T-cell (primary cell): Measurements from ENCODE around the gene EPAS1. TPM values are rescaled to one million over a fixed set of nuclear protein-coding genes. Genes with fewer than 3 reads are reported as not detected.

Experiments
- ATAC-seq, 4 experiments: fragments of 200-7000 bp in 3 of 4; fragments of 150-1000 bp in 1 of 4; cut with Tn5 transposase; replicated peaks in 1 of 4; 1 replicate in 3 of 4; 2 replicates in 1 of 4; pipeline ENCODE4 v1.10.0; 2021; ENCODE audit warnings: moderate library complexity in 3 of 4, mild to moderate bottlenecking in 2 of 4, moderate number of reproducible peaks in 1 of 4
- CTCF ChIA-PET, 2 donors: fragments of 300-600 bp; sonication (Branson Sonifier 250); formaldehyde crosslinking; loops; one replicate each; lab custom pipeline; 2022; ENCODE audit warnings: antibody characterized with exemption in 2 of 2; lab: Charles Lee
- POLR2A ChIA-PET, 2 donors: fragments of 300-600 bp; sonication (Branson Sonifier 250); formaldehyde crosslinking; loops; one replicate each; lab custom pipeline; 2022; ENCODE audit warnings: antibody characterized with exemption in 2 of 2; lab: Charles Lee
- DNase-seq, 35 experiments: peaks; one replicate each; pipeline versions ENCODE4 v3.0.0 to v3.0.0-alpha.2; 2013 to 2023
- H3K27ac ChIP-seq: one replicate; pipeline ENCODE4 v1.5.1; 2013; ENCODE audit warnings: low read length
- H3K27me3 ChIP-seq, 2 experiments: replicated peaks in 1 of 2; 1 replicate in 1 of 2; 2 replicates in 1 of 2; pipeline versions ENCODE4 v1.6.1 to v1.7.0; 2013; ENCODE audit warnings: low read length in 1 of 2, mixed read lengths in 1 of 2; ENCODE audit not compliant: control insufficient read depth in 2 of 2, insufficient read depth in 2 of 2; ENCODE audit errors: extremely low read depth in 1 of 2
- H3K36me3 ChIP-seq, 2 donors: 1 replicate in 1 of 2; 2 replicates in 1 of 2; pipeline versions ENCODE4 v1.6.1 to v1.7.0; 2013; ENCODE audit warnings: low read length in 1 of 2; ENCODE audit not compliant: control insufficient read depth in 2 of 2, insufficient read depth in 1 of 2; ENCODE audit errors: extremely low read depth in 1 of 2
- H3K4me1 ChIP-seq, 2 experiments: 1 replicate in 1 of 2; 2 replicates in 1 of 2; pipeline versions ENCODE4 v1.6.1 to v1.7.0; 2013; ENCODE audit warnings: low read length in 2 of 2, mixed read lengths in 1 of 2; ENCODE audit not compliant: insufficient read depth in 2 of 2, control insufficient read depth in 1 of 2; ENCODE audit errors: extremely low read depth in 1 of 2
- H3K4me3 ChIP-seq, 2 donors: 1 replicate in 1 of 2; 2 replicates in 1 of 2; pipeline versions ENCODE4 v1.5.1 to v1.7.0; 2013; ENCODE audit warnings: mild to moderate bottlenecking in 2 of 2, low read length in 1 of 2, moderate library complexity in 1 of 2; ENCODE audit not compliant: control insufficient read depth in 1 of 2; ENCODE audit errors: extremely low read depth in 1 of 2
- H3K9me3 ChIP-seq: 2 replicates; pipeline ENCODE4 v1.7.0; 2013
- H3K27ac Mint-ChIP-seq, 2 donors: one replicate each; pipeline ENCODE4 v1.8.0; 2020 to 2021; ENCODE audit warnings: mild to moderate bottlenecking in 2 of 2, mixed read lengths in 2 of 2
- H3K27me3 Mint-ChIP-seq, 2 donors: one replicate each; pipeline ENCODE4 v1.8.0; 2021 to 2022; ENCODE audit warnings: mixed read lengths in 2 of 2
- H3K36me3 Mint-ChIP-seq: one replicate; pipeline ENCODE4 v1.8.0; 2021; ENCODE audit warnings: mixed read lengths
- H3K4me1 Mint-ChIP-seq, 3 donors: one replicate each; pipeline ENCODE4 v1.8.0; 2020 to 2022; ENCODE audit warnings: mixed read lengths in 3 of 3, mild to moderate bottlenecking in 1 of 3
- H3K4me3 Mint-ChIP-seq, 3 donors: one replicate each; pipeline ENCODE4 v1.8.0; 2020 to 2022; ENCODE audit warnings: mild to moderate bottlenecking in 3 of 3, mixed read lengths in 3 of 3, moderate library complexity in 3 of 3
- H3K9me3 Mint-ChIP-seq, 3 donors: one replicate each; pipeline ENCODE4 v1.8.0; 2020 to 2022; ENCODE audit warnings: mixed read lengths in 3 of 3
- WGBS: methylation state at CpG from one replicate; pipeline ENCODE4 v1.1.5; 2013; ENCODE audit warnings: missing lambda C conversion rate; ENCODE audit not compliant: insufficient coverage; 5-methylcytosine and 5-hydroxymethylcytosine counted together
- total RNA-seq, 35 experiments: library from RNA in 6 of 35; stranded (reverse) in 6 of 35; fragments of 120-200 nt in 1 of 35; gene quantifications; one replicate each; pipeline versions ENCODE4 v1.2.1 to v1.2.4 and lab custom pipeline; 2013 to 2026

The EPAS1 gene
- total RNA-seq, 5 donors from 2014 or later (not counting 1 experiment from before 2014, with no cell fraction given), result 1.0 to 4.0 (median 3.0) TPM

GRCh38 chr2:46327627-46328026 lies 30.4 kb downstream of the EPAS1 start:
- Histone ChIP-seq H3K36me3 (no peaks in the 10 kb centered on the region), H3K9me3 (no peaks in the 10 kb centered on the region), H3K27ac (no peak overlapping the region), H3K4me1 (no peaks in the 10 kb centered on the region), H3K27me3 (peaks cover 0 to 4% of the 10 kb centered on the region in 2 experiments), H3K4me3 (no peak overlapping the region)
- Mint-ChIP-seq H3K4me1 (peaks cover 3 to 14% (median 6%) of the 10 kb centered on the region in 3 donors), H3K27me3 (peaks cover 3 to 6% of the 10 kb centered on the region in 2 donors), H3K27ac (no peak overlapping the region), H3K4me3 (no peak overlapping the region), H3K36me3 (no peaks in the 10 kb centered on the region), H3K9me3 (no peaks in the 10 kb centered on the region)
- ChIA-PET POLR2A (interaction anchor here (0.6 to 1.0 kb wide), 2 partner anchors 97 to 125 kb away, joined by 3 read pairs; no protein-coding TSS in a partner anchor), CTCF (interaction anchor here (0.6 to 1.6 kb wide), 2 partner anchors 36 to 337 kb away, joined by 4 to 5 read pairs; no protein-coding TSS in a partner anchor)
- ATAC-seq, result no peak
- peak in 1 of 35 experiments; percentile 7 for DNase-seq
- WGBS, result 90% methylated on average over 2 of the region's 4 CpGs

GRCh38 chr2:46328291-46328690 lies 31.1 kb downstream of the EPAS1 start:
- Histone ChIP-seq H3K4me3 (no peak overlapping the region), H3K9me3 (no peaks in the 10 kb centered on the region), H3K4me1 (no peaks in the 10 kb centered on the region), H3K27me3 (peaks cover 0 to 8% of the 10 kb centered on the region in 2 experiments), H3K27ac (no peak overlapping the region), H3K36me3 (no peaks in the 10 kb centered on the region)
- Mint-ChIP-seq H3K4me3 (no peak overlapping the region), H3K36me3 (no peaks in the 10 kb centered on the region), H3K27ac (no peak overlapping the region), H3K27me3 (peaks cover 3 to 8% of the 10 kb centered on the region in 2 donors), H3K9me3 (no peaks in the 10 kb centered on the region), H3K4me1 (peaks cover 5 to 14% (median 6%) of the 10 kb centered on the region in 3 donors)
- no CpG with 5 or more reads among the region's 1 CpG for WGBS
- ATAC-seq (no peak), DNase-seq (no peak)
- CTCF ChIA-PET, result interaction anchor here in 1 of 2 donors (1.6 kb wide), 1 partner anchor 35 kb away, joined by 5 read pairs; no protein-coding TSS in a partner anchor
- POLR2A ChIA-PET, result interaction anchor here in 1 of 2 donors (1.0 kb wide), 1 partner anchor 97 kb away, joined by 3 read pairs; no protein-coding TSS in a partner anchor

GRCh38 chr2:46328829-46329228 lies 31.6 kb downstream of the EPAS1 start:
- H3K27me3 ChIP-seq, result peaks cover 0 to 13% of the 10 kb centered on the region in 2 experiments
- no peaks in the 10 kb centered on the region for H3K36me3 ChIP-seq
- H3K4me1 ChIP-seq, result no peaks in the 10 kb centered on the region
- H3K4me3 Mint-ChIP-seq, result no peak overlapping the region
- H3K27ac ChIP-seq, result no peak overlapping the region
- peaks cover 3 to 9% of the 10 kb centered on the region in 2 donors for H3K27me3 Mint-ChIP-seq
- ChIA-PET POLR2A (no interaction called here), CTCF (no interaction called here)
- peaks cover 5 to 14% (median 6%) of the 10 kb centered on the region in 3 donors for H3K4me1 Mint-ChIP-seq
- no peaks in the 10 kb centered on the region for H3K9me3 Mint-ChIP-seq
- WGBS, result no CpG with 5 or more reads among the region's 1 CpG
- no peaks in the 10 kb centered on the region for H3K36me3 Mint-ChIP-seq
- DNase-seq (no peak), ATAC-seq (no peak)
- H3K27ac Mint-ChIP-seq, result no peak overlapping the region
- no peak overlapping the region for H3K4me3 ChIP-seq
- H3K9me3 ChIP-seq, result no peaks in the 10 kb centered on the region

GRCh38 chr2:46329340-46329739 lies 32.1 kb downstream of the EPAS1 start:
- no peaks in the 10 kb centered on the region for H3K36me3 Mint-ChIP-seq
- DNase-seq (no peak), ATAC-seq (no peak)
- Histone ChIP-seq H3K36me3 (no peaks in the 10 kb centered on the region), H3K27me3 (peaks cover 0 to 18% of the 10 kb centered on the region in 2 experiments), H3K9me3 (no peaks in the 10 kb centered on the region), H3K27ac (no peak overlapping the region), H3K4me3 (no peak overlapping the region), H3K4me1 (no peaks in the 10 kb centered on the region)
- H3K27me3 Mint-ChIP-seq, result peaks cover under 1 to 9% of the 10 kb centered on the region in 2 donors
- H3K4me3 Mint-ChIP-seq, result no peak overlapping the region
- ChIA-PET CTCF (no interaction called here), POLR2A (no interaction called here)
- no peaks in the 10 kb centered on the region for H3K9me3 Mint-ChIP-seq
- no peak overlapping the region for H3K27ac Mint-ChIP-seq
- WGBS, result 83% methylated on average over 5 of the region's 13 CpGs
- peaks cover 5 to 16% (median 9%) of the 10 kb centered on the region in 3 donors for H3K4me1 Mint-ChIP-seq

GRCh38 chr2:46329803-46330775 lies 32.9 kb downstream of the EPAS1 start:
- no peaks in the 10 kb centered on the region for H3K9me3 Mint-ChIP-seq
- Histone ChIP-seq H3K9me3 (no peaks in the 10 kb centered on the region), H3K4me3 (no peak overlapping the region), H3K4me1 (no peaks in the 10 kb centered on the region), H3K27me3 (peaks cover 0 to 17% of the 10 kb centered on the region in 2 experiments), H3K27ac (no peak overlapping the region), H3K36me3 (no peaks in the 10 kb centered on the region)
- H3K27ac Mint-ChIP-seq, result no peak overlapping the region
- H3K36me3 Mint-ChIP-seq, result no peaks in the 10 kb centered on the region
- no peak for DNase-seq
- 88% methylated on average over 5 of the region's 7 CpGs for WGBS
- peaks cover 5 to 19% (median 13%) of the 10 kb centered on the region in 3 donors for H3K4me1 Mint-ChIP-seq
- CTCF ChIA-PET, result no interaction called here
- ATAC-seq, result no peak
- H3K4me3 Mint-ChIP-seq, result no peak overlapping the region
- POLR2A ChIA-PET, result no interaction called here
- H3K27me3 Mint-ChIP-seq, result peaks cover 0 to 9% of the 10 kb centered on the region in 2 donors

- no peaks in the 10 kb centered on the region for H3K4me1 ChIP-seq
- no peaks in the 10 kb centered on the region for H3K36me3 Mint-ChIP-seq
- H3K27me3 Mint-ChIP-seq, result peaks cover 0 to 3% of the 10 kb centered on the region in 2 donors
- DNase-seq (no peak), ATAC-seq (no peak)
- H3K9me3 Mint-ChIP-seq, result no peaks in the 10 kb centered on the region
- no peak overlapping the region for H3K27ac Mint-ChIP-seq
- ChIA-PET POLR2A (no interaction called here), CTCF (no interaction called here)
- WGBS, result 95% methylated on average over 8 of the region's 8 CpGs
- no peak overlapping the region for H3K27ac ChIP-seq
- H3K4me3 Mint-ChIP-seq, result no peak overlapping the region
- peaks cover 5 to 25% (median 14%) of the 10 kb centered on the region in 3 donors for H3K4me1 Mint-ChIP-seq
- peaks cover 0 to 17% of the 10 kb centered on the region in 2 experiments for H3K27me3 ChIP-seq
- no peaks in the 10 kb centered on the region for H3K9me3 ChIP-seq
- H3K4me3 ChIP-seq, result no peak overlapping the region
- no peaks in the 10 kb centered on the region for H3K36me3 ChIP-seq
Measured at GRCh38 chr2:46331109-46331766, 34.0 kb downstream of the EPAS1 start.
